Measurements from ENCODE around the gene GRSF1. TPM values are rescaled to one million over a fixed set of nuclear protein-coding genes. Genes with fewer than 3 reads are reported as not detected.

The GRSF1 gene
- total and polyA plus RNA-seq, 2 of the 13 experiments (the other 11 are each of a cell fraction or from before 2014, with no cell fraction given) = 66.5 to 103 TPM

DNA sequence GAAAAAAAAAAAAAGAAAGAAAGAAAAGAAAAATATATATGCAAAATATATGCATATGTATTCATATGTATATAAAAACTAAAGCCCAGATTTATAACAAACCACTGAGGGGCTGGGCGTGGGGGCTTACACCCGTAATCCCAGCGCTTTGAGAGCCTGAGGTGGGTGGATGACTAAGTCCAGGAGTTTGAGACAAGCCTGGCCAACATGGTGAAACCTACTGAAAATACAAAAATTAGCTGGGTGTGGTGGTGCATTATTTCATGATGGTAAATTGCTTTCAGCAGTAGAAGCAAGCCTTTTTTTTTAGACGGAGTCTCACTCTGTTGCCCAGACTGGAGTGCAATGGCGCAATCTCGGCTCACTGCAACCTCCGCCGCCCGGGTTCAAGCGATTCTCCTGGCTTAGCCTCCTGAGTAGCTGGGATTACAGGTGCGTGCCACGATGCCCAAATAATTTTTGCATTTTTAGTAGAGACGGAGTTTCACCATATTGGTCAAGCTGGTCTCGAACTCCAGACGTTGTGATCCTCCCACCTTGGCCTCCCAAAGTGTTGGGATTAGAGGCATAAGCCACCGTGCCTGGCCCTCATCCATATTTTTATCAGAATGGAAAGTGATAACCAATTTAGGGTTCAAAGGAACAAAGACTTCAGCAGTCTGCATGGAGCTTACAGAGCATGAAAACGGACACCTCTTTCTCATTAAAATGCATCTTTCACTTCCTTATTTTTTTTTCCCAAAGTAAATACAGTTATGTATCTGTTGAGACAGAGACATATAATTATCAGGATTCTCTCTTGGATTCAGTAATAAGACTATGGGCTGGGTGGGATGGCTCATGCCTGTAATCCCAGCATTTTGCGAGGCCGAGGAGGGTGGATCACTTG is 34.8 kb upstream of the GRSF1 start (continued):
- TF ChIP-seq ZNF776 (CRISPR knock-in tag; IDR thresholded peaks at IDR 0.05) (no peak), ZBTB39 (CRISPR knock-in tag; IDR thresholded peaks at IDR 0.05) (no peak), HCFC1 (IDR thresholded peaks at IDR 0.05; ENCODE audit: low read depth, low read length) (no peak), IKZF4 (CRISPR knock-in tag; IDR thresholded peaks at IDR 0.05; ENCODE audit: borderline replicate concordance, low read depth, not compliant biosample characterization) (no peak), SAFB2 (CRISPR knock-in tag; IDR thresholded peaks at IDR 0.05; ENCODE audit: borderline replicate concordance, low read depth) (no peak), TIGD3 (CRISPR knock-in tag; IDR thresholded peaks at IDR 0.05; ENCODE audit: borderline replicate concordance) (no peak), ZNF256 (CRISPR knock-in tag; conservative IDR thresholded peaks at IDR 0.05) (no peak), SP5 (CRISPR knock-in tag; IDR thresholded peaks at IDR 0.05; ENCODE audit: borderline replicate concordance, low read depth) (no peak)
- TF ChIP-seq, protein P1, sequence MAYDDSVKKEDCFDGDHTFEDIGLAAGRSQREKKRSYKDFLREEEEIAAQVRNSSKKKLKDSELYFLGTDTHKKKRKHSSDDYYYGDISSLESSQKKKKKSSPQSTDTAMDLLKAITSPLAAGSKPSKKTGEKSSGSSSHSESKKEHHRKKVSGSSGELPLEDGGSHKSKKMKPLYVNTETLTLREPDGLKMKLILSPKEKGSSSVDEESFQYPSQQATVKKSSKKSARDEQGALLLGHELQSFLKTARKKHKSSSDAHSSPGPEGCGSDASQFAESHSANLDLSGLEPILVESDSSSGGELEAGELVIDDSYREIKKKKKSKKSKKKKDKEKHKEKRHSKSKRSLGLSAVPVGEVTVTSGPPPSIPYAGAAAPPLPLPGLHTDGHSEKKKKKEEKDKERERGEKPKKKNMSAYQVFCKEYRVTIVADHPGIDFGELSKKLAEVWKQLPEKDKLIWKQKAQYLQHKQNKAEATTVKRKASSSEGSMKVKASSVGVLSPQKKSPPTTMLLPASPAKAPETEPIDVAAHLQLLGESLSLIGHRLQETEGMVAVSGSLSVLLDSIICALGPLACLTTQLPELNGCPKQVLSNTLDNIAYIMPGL (CRISPR knock-in tag; IDR thresholded peaks at IDR 0.05; ENCODE audit: borderline replicate concordance in 1 of 2, low read depth in 1 of 2) = no peak
